ENCODE data around the gene SNRPB.
"Not testable (repeated sequence)": the region's sequence is repeated elsewhere in the genome, so short reads cannot be mapped to it uniquely, and the experiment has no call there.

SNRPB gene

DNA sequence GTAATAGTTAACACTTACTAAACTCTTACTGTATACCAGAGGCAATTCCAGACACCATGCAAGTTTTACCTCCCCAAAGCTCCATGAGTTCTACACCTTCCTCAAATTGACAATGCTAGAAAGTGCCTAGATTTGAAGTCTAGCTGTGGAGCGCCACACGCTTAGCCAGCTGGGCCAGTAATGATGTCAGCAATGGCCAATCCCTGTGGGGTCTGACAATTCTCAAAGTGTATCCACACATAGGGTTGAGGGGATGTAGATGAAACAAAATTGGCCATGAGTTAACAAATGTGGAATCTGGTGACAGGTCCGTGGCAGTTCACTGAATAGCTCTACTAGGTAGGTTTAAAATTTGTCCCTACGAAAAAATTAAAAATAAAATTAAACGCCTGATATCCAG lies 36.9 kb upstream of the SNRPB start:
- Histone ChIP-seq H3K4me3 (ENCODE audit: low read depth in 1 of 2, low read length in 1 of 2) (no peak overlapping the region), H3K9me3 (no peaks in the 10 kb centered on the region), H3K27ac (no peak overlapping the region), H3K27me3 (peaks cover 14% of the 10 kb centered on the region), H3K4me1 (ENCODE audit: control insufficient read depth in 1 of 2, insufficient read depth in 1 of 2, low read depth in 1 of 2, low read length in 1 of 2) (peaks cover 13 to 14% of the 10 kb centered on the region in 2 experiments), H3K36me3 (no peaks in the 10 kb centered on the region)
- TF ChIP-seq, protein P1, sequence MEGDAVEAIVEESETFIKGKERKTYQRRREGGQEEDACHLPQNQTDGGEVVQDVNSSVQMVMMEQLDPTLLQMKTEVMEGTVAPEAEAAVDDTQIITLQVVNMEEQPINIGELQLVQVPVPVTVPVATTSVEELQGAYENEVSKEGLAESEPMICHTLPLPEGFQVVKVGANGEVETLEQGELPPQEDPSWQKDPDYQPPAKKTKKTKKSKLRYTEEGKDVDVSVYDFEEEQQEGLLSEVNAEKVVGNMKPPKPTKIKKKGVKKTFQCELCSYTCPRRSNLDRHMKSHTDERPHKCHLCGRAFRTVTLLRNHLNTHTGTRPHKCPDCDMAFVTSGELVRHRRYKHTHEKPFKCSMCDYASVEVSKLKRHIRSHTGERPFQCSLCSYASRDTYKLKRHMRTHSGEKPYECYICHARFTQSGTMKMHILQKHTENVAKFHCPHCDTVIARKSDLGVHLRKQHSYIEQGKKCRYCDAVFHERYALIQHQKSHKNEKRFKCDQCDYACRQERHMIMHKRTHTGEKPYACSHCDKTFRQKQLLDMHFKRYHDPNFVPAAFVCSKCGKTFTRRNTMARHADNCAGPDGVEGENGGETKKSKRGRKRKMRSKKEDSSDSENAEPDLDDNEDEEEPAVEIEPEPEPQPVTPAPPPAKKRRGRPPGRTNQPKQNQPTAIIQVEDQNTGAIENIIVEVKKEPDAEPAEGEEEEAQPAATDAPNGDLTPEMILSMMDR (IDR thresholded peaks at IDR 0.05), result no peak

DNA sequence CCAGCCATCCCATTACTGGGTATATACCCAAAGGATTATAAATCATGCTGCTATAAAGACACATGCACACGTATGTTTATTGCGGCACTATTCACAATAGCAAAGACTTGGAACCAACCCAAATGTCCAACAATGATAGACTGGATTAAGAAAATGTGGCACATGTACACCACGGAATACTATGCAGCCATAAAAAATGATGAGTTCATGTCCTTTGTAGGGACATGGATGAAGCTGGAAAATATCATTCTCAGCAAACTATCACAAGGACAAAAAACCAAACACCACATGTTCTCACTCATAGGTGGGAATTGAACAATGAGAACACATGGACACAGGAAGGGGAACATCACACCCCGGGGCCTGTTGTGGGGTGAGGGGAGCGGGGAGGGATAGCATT lies 35.8 kb upstream of the SNRPB start:
- H3K9me3 ChIP-seq; H3K27me3 ChIP-seq; H3K36me3 ChIP-seq; H3K27ac ChIP-seq; H3K4me3 ChIP-seq (ENCODE audit: low read depth in 1 of 2, low read length in 1 of 2): not testable (repeated sequence)
- peaks cover 13 to 14% of the 10 kb centered on the region in 2 experiments for H3K4me1 ChIP-seq (ENCODE audit: control insufficient read depth in 1 of 2, insufficient read depth in 1 of 2, low read depth in 1 of 2, low read length in 1 of 2)

DNA sequence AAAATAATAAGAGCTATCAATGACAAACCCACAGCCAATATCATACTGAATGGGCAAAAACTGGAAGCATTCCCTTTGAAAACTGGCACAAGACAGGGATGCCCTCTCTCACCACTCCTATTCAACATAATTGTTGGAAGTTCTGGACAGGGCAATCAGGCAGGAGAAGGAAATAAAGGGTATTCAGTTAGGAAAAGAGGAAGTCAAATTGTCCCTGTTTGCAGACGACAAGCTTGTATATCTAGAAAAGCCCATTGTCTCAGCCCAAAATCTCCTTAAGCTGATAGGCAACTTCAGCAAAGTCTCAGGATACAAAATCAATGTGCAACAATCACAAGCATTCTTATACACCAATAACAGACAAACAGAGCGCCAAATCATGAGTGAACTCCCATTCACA lies 34.2 kb upstream of the SNRPB start:
- H3K4me1 ChIP-seq (ENCODE audit: control insufficient read depth in 1 of 2, insufficient read depth in 1 of 2, low read depth in 1 of 2, low read length in 1 of 2), result peaks cover 13 to 14% of the 10 kb centered on the region in 2 experiments
- H3K27me3 ChIP-seq; H3K4me3 ChIP-seq (ENCODE audit: low read depth in 1 of 2, low read length in 1 of 2): not testable (repeated sequence)

DNA sequence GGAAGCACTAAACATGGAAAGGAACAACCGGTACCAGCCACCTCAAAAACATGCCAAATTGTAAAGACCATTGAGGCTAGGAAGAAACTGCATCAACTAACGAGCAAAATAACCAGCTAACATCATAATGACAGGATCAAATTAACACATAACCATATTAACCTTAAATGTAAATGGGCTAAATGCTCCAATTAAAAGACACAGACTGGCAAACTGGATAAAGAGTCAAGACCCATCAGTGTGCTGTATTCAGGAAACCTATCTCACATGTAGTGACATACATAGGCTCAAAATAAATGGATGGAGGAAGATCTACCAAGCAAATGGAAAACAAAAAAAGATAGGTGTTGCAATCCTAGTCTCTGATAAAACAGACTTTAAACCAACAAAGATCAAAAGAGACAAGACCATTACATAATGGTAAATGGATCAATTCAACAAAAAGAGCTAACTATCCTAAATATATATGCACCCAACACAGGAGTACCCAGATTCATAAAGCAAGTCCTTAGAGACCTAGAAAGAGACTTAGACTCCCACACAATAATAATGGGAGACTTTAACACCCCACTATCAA lies 32.3 kb upstream of the SNRPB start:
- not testable (repeated sequence) for H3K9me3 ChIP-seq; H3K27ac ChIP-seq; H3K36me3 ChIP-seq; H3K4me3 ChIP-seq (ENCODE audit: low read depth in 1 of 2, low read length in 1 of 2); H3K4me1 ChIP-seq (ENCODE audit: control insufficient read depth in 1 of 2, insufficient read depth in 1 of 2, low read depth in 1 of 2, low read length in 1 of 2); H3K27me3 ChIP-seq

More for the DNA sequence above, 34.2 kb upstream of the SNRPB start:
- not testable (repeated sequence) for H3K36me3 ChIP-seq, H3K9me3 ChIP-seq, H3K27ac ChIP-seq

DNA sequence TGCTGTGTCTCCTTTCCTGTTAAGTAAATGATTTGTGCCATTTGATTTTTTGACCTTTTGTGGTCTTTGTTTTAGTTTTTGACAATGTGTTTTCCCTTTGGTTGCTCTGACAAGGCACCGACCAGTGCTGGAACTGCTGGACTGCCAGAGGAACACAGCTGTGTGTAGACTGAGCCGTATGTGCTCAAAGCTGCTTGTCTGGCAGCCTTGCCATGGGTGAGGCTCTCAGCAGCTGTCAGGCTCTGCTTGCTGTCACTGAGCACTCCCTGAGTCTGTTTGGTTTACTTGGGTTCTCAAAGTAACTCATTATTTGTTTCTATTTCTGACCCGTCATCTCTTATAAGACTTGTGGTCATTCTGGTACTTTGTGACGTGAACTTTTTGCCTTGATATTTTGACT lies 15.1 kb upstream of the SNRPB start:
- H3K27me3 ChIP-seq, result no peaks in the 10 kb centered on the region
- H3K4me3 ChIP-seq (ENCODE audit: low read depth in 1 of 2, low read length in 1 of 2), result no peak overlapping the region
- H3K36me3 ChIP-seq, result peaks cover 35% of the 10 kb centered on the region
- no peak overlapping the region for H3K27ac ChIP-seq
- no peaks in the 10 kb centered on the region for H3K4me1 ChIP-seq (ENCODE audit: control insufficient read depth in 1 of 2, insufficient read depth in 1 of 2, low read depth in 1 of 2, low read length in 1 of 2)
- no peaks in the 10 kb centered on the region for H3K9me3 ChIP-seq
- TF ChIP-seq, protein P1 (IDR thresholded peaks at IDR 0.05), result no peak

DNA sequence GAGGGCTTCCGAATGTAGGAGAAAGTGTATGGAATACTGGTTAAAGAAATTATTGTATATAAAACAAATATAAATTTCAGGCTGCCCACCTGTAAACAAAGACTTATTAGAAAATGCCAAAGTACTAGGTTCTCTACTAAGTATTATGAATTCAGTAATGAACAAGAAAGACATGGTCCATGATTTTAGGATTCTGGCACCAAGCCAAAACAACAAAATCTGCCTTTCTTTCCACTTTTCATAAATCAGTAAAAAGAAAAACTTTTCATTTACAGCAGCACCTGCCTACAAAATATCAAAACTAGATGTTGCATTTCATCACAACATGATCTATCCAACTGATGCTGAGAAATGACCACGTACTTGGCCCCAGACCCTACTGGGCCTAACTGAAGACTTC lies 14.5 kb upstream of the SNRPB start:
- Histone ChIP-seq H3K27ac (no peak overlapping the region), H3K9me3 (no peaks in the 10 kb centered on the region), H3K36me3 (peaks cover 35% of the 10 kb centered on the region), H3K27me3 (no peaks in the 10 kb centered on the region), H3K4me1 (ENCODE audit: control insufficient read depth in 1 of 2, insufficient read depth in 1 of 2, low read depth in 1 of 2, low read length in 1 of 2) (no peaks in the 10 kb centered on the region), H3K4me3 (ENCODE audit: low read depth in 1 of 2, low read length in 1 of 2) (no peak overlapping the region)
- TF ChIP-seq, protein P1 (IDR thresholded peaks at IDR 0.05), result no peak

DNA sequence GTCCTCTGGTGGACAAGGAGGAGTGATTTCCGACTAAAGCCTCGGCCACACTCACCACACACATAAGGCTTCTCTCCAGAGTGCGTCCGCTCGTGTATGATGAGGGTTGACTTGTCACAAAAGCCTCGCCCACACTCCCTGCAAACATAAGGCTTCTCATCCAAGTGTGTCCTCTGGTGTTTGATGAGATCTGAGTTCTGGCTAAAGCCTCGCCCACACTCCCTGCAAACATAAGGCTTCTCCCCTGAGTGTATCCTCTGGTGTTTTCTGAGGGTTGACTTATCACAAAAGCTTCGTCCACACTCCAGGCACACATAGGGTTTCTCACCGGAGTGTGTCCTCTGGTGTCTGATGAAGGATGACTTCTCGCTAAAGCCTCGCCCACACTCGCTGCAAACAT lies 12.9 kb upstream of the SNRPB start:
- TF ChIP-seq, protein P1 (IDR thresholded peaks at IDR 0.05), result no peak
- no peaks in the 10 kb centered on the region for H3K4me1 ChIP-seq (ENCODE audit: control insufficient read depth in 1 of 2, insufficient read depth in 1 of 2, low read depth in 1 of 2, low read length in 1 of 2)
- H3K27ac ChIP-seq, result no peak overlapping the region
- no peak overlapping the region for H3K4me3 ChIP-seq (ENCODE audit: low read depth in 1 of 2, low read length in 1 of 2)
- peaks cover 35% of the 10 kb centered on the region for H3K36me3 ChIP-seq
- no peaks in the 10 kb centered on the region for H3K27me3 ChIP-seq
- H3K9me3 ChIP-seq, result no peaks in the 10 kb centered on the region

Data from neutrophil (primary cell).